ENCODE measurements around the gene SSR1.
"Not testable (repeated sequence)": the region's sequence is repeated elsewhere in the genome, so short reads cannot be mapped to it uniquely, and the experiment has no call there.

GRCh38 chr6:7351916-7352315 is 38.9 kb upstream of the SSR1 start:
- TF ChIP-seq EP300, POLR2AphosphoS5 (IDR thresholded peaks at IDR 0.05): not testable (repeated sequence)
